ENCODE data around the gene GRID2.

- TF ChIP-seq, protein P1, sequence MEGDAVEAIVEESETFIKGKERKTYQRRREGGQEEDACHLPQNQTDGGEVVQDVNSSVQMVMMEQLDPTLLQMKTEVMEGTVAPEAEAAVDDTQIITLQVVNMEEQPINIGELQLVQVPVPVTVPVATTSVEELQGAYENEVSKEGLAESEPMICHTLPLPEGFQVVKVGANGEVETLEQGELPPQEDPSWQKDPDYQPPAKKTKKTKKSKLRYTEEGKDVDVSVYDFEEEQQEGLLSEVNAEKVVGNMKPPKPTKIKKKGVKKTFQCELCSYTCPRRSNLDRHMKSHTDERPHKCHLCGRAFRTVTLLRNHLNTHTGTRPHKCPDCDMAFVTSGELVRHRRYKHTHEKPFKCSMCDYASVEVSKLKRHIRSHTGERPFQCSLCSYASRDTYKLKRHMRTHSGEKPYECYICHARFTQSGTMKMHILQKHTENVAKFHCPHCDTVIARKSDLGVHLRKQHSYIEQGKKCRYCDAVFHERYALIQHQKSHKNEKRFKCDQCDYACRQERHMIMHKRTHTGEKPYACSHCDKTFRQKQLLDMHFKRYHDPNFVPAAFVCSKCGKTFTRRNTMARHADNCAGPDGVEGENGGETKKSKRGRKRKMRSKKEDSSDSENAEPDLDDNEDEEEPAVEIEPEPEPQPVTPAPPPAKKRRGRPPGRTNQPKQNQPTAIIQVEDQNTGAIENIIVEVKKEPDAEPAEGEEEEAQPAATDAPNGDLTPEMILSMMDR (optimal IDR thresholded peaks at IDR 0.05 in 1 of 3, IDR thresholded peaks at IDR 0.05 in 1 of 3, conservative IDR thresholded peaks at IDR 0.05 in 1 of 3; ENCODE audit: extremely low read depth in 1 of 3, insufficient read depth in 2 of 3, low read length in 3 of 3): no peak
- TF ChIP-seq EZH2 (IDR thresholded peaks at IDR 0.05; ENCODE audit: low read length): no peak
Observed at GRCh38 chr4:93776386-93777080, 1472.8 kb downstream of the GRID2 start.
